Prostate gland (tissue), 2 donors: ENCODE measurements around the gene CLIP3. TPM values are rescaled to one million over a fixed set of nuclear protein-coding genes. Genes with fewer than 3 reads are reported as not detected.

Experiments used
- DNase-seq: peaks from one replicate; pipeline ENCODE4 v3.0.0-alpha.2; 2019; ENCODE audit warnings: low spot score
- H3K27ac ChIP-seq, 2 donors: fragments of 200-600 bp; sonication (generic); 2 replicates each; pipeline ENCODE4 v1.5.1; 2017 to 2019
- H3K27me3 ChIP-seq: fragments of 200-600 bp; sonication (generic); replicated peaks from 2 replicates; pipeline ENCODE4 v1.5.1; 2019; ENCODE audit not compliant: insufficient read depth
- H3K36me3 ChIP-seq, 2 donors: fragments of 200-600 bp; sonication (generic); 1 replicate in 1 of 2; 2 replicates in 1 of 2; pipeline versions ENCODE4 v1.5.1 to v1.8.1; 2017 to 2019
- H3K4me1 ChIP-seq: fragments of 200-600 bp; sonication (generic); replicated peaks from 2 replicates; pipeline ENCODE4 v1.5.1; 2019
- H3K4me3 ChIP-seq, 2 donors: fragments of 200-600 bp; sonication (generic); 2 replicates each; pipeline ENCODE4 v1.5.1; 2017 to 2019
- H3K9me3 ChIP-seq: fragments of 200-600 bp; sonication (generic); 2 replicates; pipeline ENCODE4 v1.5.1; 2017
- POLR2A ChIP-seq: fragments of 450-650 bp; IDR thresholded peaks from one replicate; pipeline ENCODE4 v1.6.1; 2016; ENCODE audit warnings: antibody characterized with exemption, mild to moderate bottlenecking
- POLR2AphosphoS5 ChIP-seq: sonication (generic); formaldehyde crosslinking; IDR thresholded peaks from one replicate; pipeline ENCODE4 v1.6.1; 2017; ENCODE audit warnings: antibody characterized with exemption
- WGBS: methylation state at CpG from one replicate; pipeline ENCODE4 v1.1.5; 2018; 5-methylcytosine and 5-hydroxymethylcytosine counted together
- intact Hi-C: fragments of 100-400 bp; cut with DNase I; formaldehyde crosslinking; loops from one replicate; pipeline ENCODE4 v1.14.2; 2022
- total RNA-seq, 2 donors: library from RNA; depleted of rRNA; stranded (reverse); fragments of >200 nt; gene quantifications; one replicate each; pipeline ENCODE4 v1.1.0, GENCODE V29; 2016
- TF ChIP-seq, protein P1 (sequence below), 4 experiments: fragments of 200-600 bp in 2 of 4; fragments of 450-650 bp in 2 of 4; sonication (generic) in 2 of 4; IDR thresholded peaks; 1 replicate in 3 of 4; 2 replicates in 1 of 4; pipeline ENCODE4 v1.5.1; 2016 to 2019; ENCODE audit warnings: antibody characterized with exemption in 4 of 4, mild to moderate bottlenecking in 2 of 4, moderate library complexity in 2 of 4

The CLIP3 gene
- total RNA-seq, 2 donors from 2014 or later, result 7.4 to 31.2 TPM

DNA sequence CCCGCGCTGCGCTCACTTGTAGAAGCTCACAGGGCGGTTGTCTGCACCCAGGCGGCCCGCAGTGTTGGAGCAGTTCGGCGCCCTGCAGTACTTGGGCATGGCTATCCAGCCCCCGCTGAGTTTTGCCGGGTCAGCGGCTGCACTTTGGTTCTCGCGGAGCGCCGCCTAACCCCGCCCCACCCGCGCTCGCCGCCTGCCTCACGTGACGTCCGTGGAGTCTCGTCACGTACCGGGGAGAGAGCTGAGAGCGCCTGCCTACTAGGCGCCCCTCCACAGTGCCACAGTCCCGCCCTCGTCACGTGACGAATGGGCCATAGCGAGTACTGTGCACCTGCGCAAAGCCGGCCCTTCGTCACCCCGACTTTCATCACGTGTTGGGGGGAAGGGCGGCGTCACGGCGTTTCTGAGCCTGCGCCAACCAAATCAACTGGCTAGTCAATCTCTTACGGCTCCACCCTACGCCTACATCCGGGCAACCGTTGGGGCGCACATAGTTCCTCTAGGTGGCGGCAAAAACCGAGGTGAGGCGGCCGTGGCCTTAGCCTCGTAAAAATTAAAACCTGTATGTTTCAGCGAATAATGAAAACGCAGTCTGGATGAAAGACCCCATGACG, 21.6 kb upstream of the CLIP3 start, which contains the start of gene THAP8:
Gene THAP8 (minus strand): TSS at position 167 of the 614 bp plus-strand sequence. CDS start 68 bp downstream, at position 99.
- intact Hi-C loops, result loop anchor here (1.0 to 10.0 kb wide), 3 partner anchors 42 to 299 kb away; partner anchors contain the start of genes ALKBH6, HSPB6, POLR2I and PROSER3
- H3K27ac ChIP-seq, result peak within 1 kb of the TSS; percentile 92 to 97
- H3K27me3 ChIP-seq, result no peaks in the 10 kb centered on the region
- H3K4me3 ChIP-seq, result peak within 1 kb of the TSS; percentile 52 to 59
- WGBS, result under 1% methylated on average over 39 of the region's 56 CpGs
- TF ChIP-seq POLR2AphosphoS5 (peak; percentile 100), POLR2A (peak; percentile 73)
- TF ChIP-seq, protein P1, sequence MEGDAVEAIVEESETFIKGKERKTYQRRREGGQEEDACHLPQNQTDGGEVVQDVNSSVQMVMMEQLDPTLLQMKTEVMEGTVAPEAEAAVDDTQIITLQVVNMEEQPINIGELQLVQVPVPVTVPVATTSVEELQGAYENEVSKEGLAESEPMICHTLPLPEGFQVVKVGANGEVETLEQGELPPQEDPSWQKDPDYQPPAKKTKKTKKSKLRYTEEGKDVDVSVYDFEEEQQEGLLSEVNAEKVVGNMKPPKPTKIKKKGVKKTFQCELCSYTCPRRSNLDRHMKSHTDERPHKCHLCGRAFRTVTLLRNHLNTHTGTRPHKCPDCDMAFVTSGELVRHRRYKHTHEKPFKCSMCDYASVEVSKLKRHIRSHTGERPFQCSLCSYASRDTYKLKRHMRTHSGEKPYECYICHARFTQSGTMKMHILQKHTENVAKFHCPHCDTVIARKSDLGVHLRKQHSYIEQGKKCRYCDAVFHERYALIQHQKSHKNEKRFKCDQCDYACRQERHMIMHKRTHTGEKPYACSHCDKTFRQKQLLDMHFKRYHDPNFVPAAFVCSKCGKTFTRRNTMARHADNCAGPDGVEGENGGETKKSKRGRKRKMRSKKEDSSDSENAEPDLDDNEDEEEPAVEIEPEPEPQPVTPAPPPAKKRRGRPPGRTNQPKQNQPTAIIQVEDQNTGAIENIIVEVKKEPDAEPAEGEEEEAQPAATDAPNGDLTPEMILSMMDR (IDR thresholded peaks at IDR 0.05), result peak in 3 of 4 experiments; percentile 49 to 84 (median 61)
- H3K36me3 ChIP-seq, result no peaks in the 10 kb centered on the region
- peak; percentile 99 for DNase-seq
- no peaks in the 10 kb centered on the region for H3K9me3 ChIP-seq
- no peaks in the 10 kb centered on the region for H3K4me1 ChIP-seq

DNA sequence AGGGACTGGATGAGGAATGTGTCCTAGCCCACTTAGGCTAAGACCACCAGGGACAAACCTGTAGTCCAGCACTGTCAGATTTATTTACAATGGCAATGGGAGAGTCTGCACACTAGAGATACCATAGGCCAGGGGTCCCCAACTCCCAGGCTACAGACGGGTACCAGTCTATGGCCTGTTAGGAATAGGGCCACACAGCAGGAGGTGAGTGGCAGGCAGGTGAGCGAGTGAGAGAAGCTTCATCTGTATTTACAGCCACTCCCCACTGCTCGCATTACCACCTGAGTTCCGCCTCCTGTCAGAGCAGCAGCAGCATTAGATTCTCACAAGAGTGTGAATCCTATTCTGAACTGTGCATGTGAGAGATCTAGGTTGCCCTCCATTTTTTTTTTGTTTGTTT, 19.0 kb upstream of the CLIP3 start:
- H3K4me1 ChIP-seq, result no peaks in the 10 kb centered on the region
- no peak for DNase-seq
- H3K4me3 ChIP-seq, result no peak overlapping the region
- 90% methylated on average over 4 of the region's 4 CpGs for WGBS
- intact Hi-C loops, result loop anchor here (2.0 to 10.0 kb wide), 3 partner anchors 23 to 297 kb away; partner anchors contain the start of genes ALKBH6, HSPB6 and PROSER3
- no peak overlapping the region for H3K27ac ChIP-seq
- no peaks in the 10 kb centered on the region for H3K27me3 ChIP-seq
- no peaks in the 10 kb centered on the region for H3K36me3 ChIP-seq
- no peaks in the 10 kb centered on the region for H3K9me3 ChIP-seq
- TF ChIP-seq, protein P1 (IDR thresholded peaks at IDR 0.05), result no peak
- TF ChIP-seq POLR2A, result no peak
- no peak for TF ChIP-seq POLR2AphosphoS5

DNA sequence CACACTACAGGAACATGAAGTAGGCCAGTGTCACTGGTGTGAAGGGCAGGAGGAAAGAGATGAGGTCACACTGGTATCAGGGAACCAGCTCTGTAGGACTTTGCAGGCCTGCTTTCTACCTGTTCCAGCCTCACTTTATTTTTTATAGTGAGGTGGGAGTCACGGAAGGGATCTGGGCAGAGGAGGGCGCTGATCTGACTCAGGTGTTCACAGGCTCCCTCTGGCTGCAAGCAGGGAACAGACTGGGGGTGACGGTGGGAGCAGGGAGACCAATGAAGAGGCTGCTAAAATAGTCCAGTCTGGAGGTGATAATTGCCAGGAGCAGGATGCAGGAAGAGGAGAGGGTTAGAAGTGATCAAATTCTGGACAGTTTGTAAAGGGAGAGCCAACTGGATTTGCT, 18.6 kb upstream of the CLIP3 start:
- Histone ChIP-seq H3K36me3 (no peaks in the 10 kb centered on the region), H3K9me3 (no peaks in the 10 kb centered on the region), H3K27ac (no peak overlapping the region), H3K4me3 (no peak overlapping the region), H3K27me3 (no peaks in the 10 kb centered on the region), H3K4me1 (no peaks in the 10 kb centered on the region)
- intact Hi-C loops, result loop anchor here (5.0 to 10.0 kb wide), 2 partner anchors 39 to 296 kb away; partner anchors contain the start of genes ALKBH6, HSPB6 and PROSER3
- TF ChIP-seq, protein P1 (IDR thresholded peaks at IDR 0.05), result peak in 2 of 4 experiments; percentile 5 to 19
- TF ChIP-seq POLR2AphosphoS5, result no peak
- WGBS, result 54% methylated on average over 3 of the region's 3 CpGs
- no peak for DNase-seq

DNA sequence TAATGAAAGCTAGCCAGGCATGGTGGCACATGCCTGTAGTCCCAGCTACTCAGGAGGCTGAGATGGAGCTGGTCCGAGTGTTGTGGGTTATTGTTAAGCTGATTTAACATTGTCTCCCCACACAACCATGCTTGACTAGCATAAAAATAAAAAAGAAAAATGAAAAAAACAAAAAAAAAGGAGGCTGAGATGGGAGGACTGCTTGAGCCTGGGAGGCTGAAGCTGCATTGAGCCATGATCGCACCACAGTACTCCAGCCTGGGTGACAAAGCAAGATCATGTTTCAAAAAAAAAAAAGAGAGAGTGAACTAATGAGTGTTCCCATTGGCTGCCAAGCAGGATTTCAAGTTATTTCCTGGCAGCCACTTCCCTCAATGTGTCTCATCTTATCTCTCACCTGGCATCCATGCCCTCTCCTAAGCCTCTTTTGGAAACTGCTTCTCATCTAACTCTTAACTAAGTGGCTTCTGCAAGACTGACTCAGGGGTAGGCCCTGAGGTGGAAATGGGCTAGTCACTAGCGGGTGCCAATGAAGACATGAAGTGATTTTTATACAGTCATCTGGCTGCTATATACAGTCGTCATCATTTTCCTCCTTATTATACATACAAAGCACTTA, 16.5 kb upstream of the CLIP3 start:
- intact Hi-C loops, result no loop called here
- no peaks in the 10 kb centered on the region for H3K27me3 ChIP-seq
- no peak overlapping the region for H3K4me3 ChIP-seq
- H3K9me3 ChIP-seq, result no peaks in the 10 kb centered on the region
- WGBS, result 95% methylated on average over 4 of the region's 4 CpGs
- no peaks in the 10 kb centered on the region for H3K4me1 ChIP-seq
- H3K36me3 ChIP-seq, result no peaks in the 10 kb centered on the region
- DNase-seq, result no peak
- no peak overlapping the region for H3K27ac ChIP-seq
- TF ChIP-seq POLR2A (no peak), POLR2AphosphoS5 (no peak)
- TF ChIP-seq, protein P1 (IDR thresholded peaks at IDR 0.05), result no peak
